Testis (tissue), 2 donors: Measurements from ENCODE around the gene ZFAND2B.

Experiments
- POLR2A ChIP-seq: fragments of 450-650 bp; IDR thresholded peaks from one replicate; pipeline ENCODE4 v1.6.1; 2017; ENCODE audit warnings: antibody characterized with exemption, mild to moderate bottlenecking, moderate library complexity
- TF ChIP-seq, protein P1 (sequence below), 3 experiments: fragments of 450-650 bp in 2 of 3; fragments of 200-600 bp in 1 of 3; sonication (generic) in 1 of 3; IDR thresholded peaks; one replicate each; pipeline ENCODE4 v1.5.1; 2016 to 2019; ENCODE audit warnings: antibody characterized with exemption in 3 of 3, mild to moderate bottlenecking in 2 of 3, moderate library complexity in 1 of 3

GRCh38 chr2:219251656-219252055 is 45.1 kb downstream of the ZFAND2B start:
- TF ChIP-seq, protein P1, sequence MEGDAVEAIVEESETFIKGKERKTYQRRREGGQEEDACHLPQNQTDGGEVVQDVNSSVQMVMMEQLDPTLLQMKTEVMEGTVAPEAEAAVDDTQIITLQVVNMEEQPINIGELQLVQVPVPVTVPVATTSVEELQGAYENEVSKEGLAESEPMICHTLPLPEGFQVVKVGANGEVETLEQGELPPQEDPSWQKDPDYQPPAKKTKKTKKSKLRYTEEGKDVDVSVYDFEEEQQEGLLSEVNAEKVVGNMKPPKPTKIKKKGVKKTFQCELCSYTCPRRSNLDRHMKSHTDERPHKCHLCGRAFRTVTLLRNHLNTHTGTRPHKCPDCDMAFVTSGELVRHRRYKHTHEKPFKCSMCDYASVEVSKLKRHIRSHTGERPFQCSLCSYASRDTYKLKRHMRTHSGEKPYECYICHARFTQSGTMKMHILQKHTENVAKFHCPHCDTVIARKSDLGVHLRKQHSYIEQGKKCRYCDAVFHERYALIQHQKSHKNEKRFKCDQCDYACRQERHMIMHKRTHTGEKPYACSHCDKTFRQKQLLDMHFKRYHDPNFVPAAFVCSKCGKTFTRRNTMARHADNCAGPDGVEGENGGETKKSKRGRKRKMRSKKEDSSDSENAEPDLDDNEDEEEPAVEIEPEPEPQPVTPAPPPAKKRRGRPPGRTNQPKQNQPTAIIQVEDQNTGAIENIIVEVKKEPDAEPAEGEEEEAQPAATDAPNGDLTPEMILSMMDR (IDR thresholded peaks at IDR 0.05) = no peak
- TF ChIP-seq POLR2A = no peak
